ENCODE measurements around the gene SLC25A23.
"Not testable (repeated sequence)": the region's sequence is repeated elsewhere in the genome, so short reads cannot be mapped to it uniquely, and the experiment has no call there.

SLC25A23 gene

GRCh38 chr19:6457958-6458694, 1.5 kb downstream of the SLC25A23 start:
- no peak for DNase-seq (ENCODE audit: low read depth)

- DNase-seq (ENCODE audit: low read depth), result no peak
These were observed 3.7 kb downstream of the SLC25A23 start for GRCh38 chr19:6455924-6456323.

GRCh38 chr19:6453951-6454565, 5.5 kb downstream of the SLC25A23 start:
- DNase-seq (ENCODE audit: low read depth), result no peak

GRCh38 chr19:6452899-6453298, 6.7 kb downstream of the SLC25A23 start:
- DNase-seq (ENCODE audit: low read depth), result no peak

- DNase-seq (ENCODE audit: low read depth), result no peak
These were observed 7.4 kb downstream of the SLC25A23 start for GRCh38 chr19:6452223-6452614.

GRCh38 chr19:6451583-6452222, 7.9 kb downstream of the SLC25A23 start:
- no peak for DNase-seq (ENCODE audit: low read depth)

GRCh38 chr19:6450166-6450565, 9.4 kb downstream of the SLC25A23 start:
- DNase-seq (ENCODE audit: low read depth), result no peak

GRCh38 chr19:6448045-6448444, 11.5 kb downstream of the SLC25A23 start:
- DNase-seq (ENCODE audit: low read depth), result no peak

- DNase-seq (ENCODE audit: low read depth), result no peak
These were observed 13.1 kb downstream of the SLC25A23 start for GRCh38 chr19:6446452-6446851.

GRCh38 chr19:6443986-6444385, 15.6 kb downstream of the SLC25A23 start:
- no peak for DNase-seq (ENCODE audit: low read depth)

- no peak for DNase-seq (ENCODE audit: low read depth)
These were observed 17.4 kb downstream of the SLC25A23 start for GRCh38 chr19:6442087-6442688.

GRCh38 chr19:6440905-6441304, 18.7 kb downstream of the SLC25A23 start:
- no peak for DNase-seq (ENCODE audit: low read depth)

- DNase-seq (ENCODE audit: low read depth), result no peak
These were observed 19.8 kb downstream of the SLC25A23 start for GRCh38 chr19:6439743-6440142.

- no peak for DNase-seq (ENCODE audit: low read depth)
These were observed 25.9 kb downstream of the SLC25A23 start, which contains the start of gene SLC25A41 for GRCh38 chr19:6433663-6434062. Gene SLC25A41 (minus strand): TSS chr19:6433763. CDS start chr19:6433693, 70 bp downstream.

- no peak for DNase-seq (ENCODE audit: low read depth)
These were observed 26.4 kb downstream of the SLC25A23 start for GRCh38 chr19:6433165-6433564.

- DNase-seq (ENCODE audit: low read depth), result no peak
These were observed 27.7 kb downstream of the SLC25A23 start for GRCh38 chr19:6431891-6432290.

- DNase-seq (ENCODE audit: low read depth), result no peak
These were observed 30.0 kb downstream of the SLC25A23 start for GRCh38 chr19:6429419-6430221.

GRCh38 chr19:6428692-6429418, 30.7 kb downstream of the SLC25A23 start:
- not testable (repeated sequence) for DNase-seq (ENCODE audit: low read depth)

- no peak for DNase-seq (ENCODE audit: low read depth)
These were observed 32.5 kb downstream of the SLC25A23 start for GRCh38 chr19:6427131-6427530.

- DNase-seq (ENCODE audit: low read depth), result no peak
These were observed 33.6 kb downstream of the SLC25A23 start for GRCh38 chr19:6425732-6426620.
